ENCODE data around the gene BCKDK. TPM values are rescaled to one million over a fixed set of nuclear protein-coding genes. Genes with fewer than 3 reads are reported as not detected.
A peak's percentile ranks its signal among the peaks of the same experiment; 100 is the strongest.

The BCKDK gene
- polyA plus RNA-seq, 1 donor (not counting 4 experiments of a cell fraction or from before 2014, with no cell fraction given) = 19.9 TPM

- Histone ChIP-seq H3K79me2 (ENCODE audit: control insufficient read depth, insufficient read depth, low read length) (no peaks in the 10 kb centered on the region), H3K4me3 (ENCODE audit: control insufficient read depth in 2 of 3, extremely low read depth in 1 of 3, insufficient read depth in 2 of 3, low read depth in 1 of 3, low read length in 3 of 3) (peak overlapping the region in 2 of 3 experiments; percentile 18 to 41), H3K9ac (ENCODE audit: control insufficient read depth, extremely low read depth, insufficient read depth, low read length) (no peak overlapping the region), H3K4me1 (ENCODE audit: control insufficient read depth, extremely low read depth, insufficient read depth, low read length) (peaks cover 7% of the 10 kb centered on the region), H3K27ac (ENCODE audit: control insufficient read depth, insufficient read depth, low read length) (no peak overlapping the region), H2AFZ (ENCODE audit: control insufficient read depth, low read length) (peak overlapping the region; percentile 20), H3K4me2 (ENCODE audit: control insufficient read depth, extremely low read depth, insufficient read depth, low read depth, low read length) (peak overlapping the region; percentile 61), H3K27me3 (ENCODE audit: control insufficient read depth, extremely low read depth, insufficient read depth, low read length) (no peaks in the 10 kb centered on the region), H3K36me3 (ENCODE audit: control insufficient read depth in 2 of 2, extremely low read depth in 1 of 2, insufficient read depth in 2 of 2, low read length in 2 of 2) (no peaks in the 10 kb centered on the region), H3K9me1 (ENCODE audit: control insufficient read depth, extremely low read depth, insufficient read depth, low read length) (no peaks in the 10 kb centered on the region), H3K9me3 (ENCODE audit: control insufficient read depth, low read depth, low read length) (no peaks in the 10 kb centered on the region), H4K20me1 (ENCODE audit: control insufficient read depth, extremely low read depth, insufficient read depth, low read length) (no peaks in the 10 kb centered on the region)
- DNase-seq (ENCODE audit: low read depth, low spot score) = no peak
- dilution Hi-C loops (cut with MboI; ENCODE audit: extremely low pct_ligation_motif_present, low sequenced_read_pairs) = no loop called here
- FAIRE-seq = no peak
- TF ChIP-seq, protein P1, sequence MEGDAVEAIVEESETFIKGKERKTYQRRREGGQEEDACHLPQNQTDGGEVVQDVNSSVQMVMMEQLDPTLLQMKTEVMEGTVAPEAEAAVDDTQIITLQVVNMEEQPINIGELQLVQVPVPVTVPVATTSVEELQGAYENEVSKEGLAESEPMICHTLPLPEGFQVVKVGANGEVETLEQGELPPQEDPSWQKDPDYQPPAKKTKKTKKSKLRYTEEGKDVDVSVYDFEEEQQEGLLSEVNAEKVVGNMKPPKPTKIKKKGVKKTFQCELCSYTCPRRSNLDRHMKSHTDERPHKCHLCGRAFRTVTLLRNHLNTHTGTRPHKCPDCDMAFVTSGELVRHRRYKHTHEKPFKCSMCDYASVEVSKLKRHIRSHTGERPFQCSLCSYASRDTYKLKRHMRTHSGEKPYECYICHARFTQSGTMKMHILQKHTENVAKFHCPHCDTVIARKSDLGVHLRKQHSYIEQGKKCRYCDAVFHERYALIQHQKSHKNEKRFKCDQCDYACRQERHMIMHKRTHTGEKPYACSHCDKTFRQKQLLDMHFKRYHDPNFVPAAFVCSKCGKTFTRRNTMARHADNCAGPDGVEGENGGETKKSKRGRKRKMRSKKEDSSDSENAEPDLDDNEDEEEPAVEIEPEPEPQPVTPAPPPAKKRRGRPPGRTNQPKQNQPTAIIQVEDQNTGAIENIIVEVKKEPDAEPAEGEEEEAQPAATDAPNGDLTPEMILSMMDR (optimal IDR thresholded peaks at IDR 0.05 in 1 of 3, IDR thresholded peaks at IDR 0.05 in 1 of 3, conservative IDR thresholded peaks at IDR 0.05 in 1 of 3; ENCODE audit: extremely low read depth in 1 of 3, insufficient read depth in 2 of 3, low read length in 3 of 3) = peak in 1 of 3 experiments; percentile 27
- no peak for TF ChIP-seq EZH2 (IDR thresholded peaks at IDR 0.05; ENCODE audit: low read length)
Measured at GRCh38 chr16:31148281-31148728, 40.1 kb downstream of the BCKDK start.

- Histone ChIP-seq H3K79me2 (ENCODE audit: control insufficient read depth, insufficient read depth, low read length) (no peaks in the 10 kb centered on the region), H3K27ac (ENCODE audit: control insufficient read depth, insufficient read depth, low read length) (no peak overlapping the region), H3K9me1 (ENCODE audit: control insufficient read depth, extremely low read depth, insufficient read depth, low read length) (no peaks in the 10 kb centered on the region), H3K9ac (ENCODE audit: control insufficient read depth, extremely low read depth, insufficient read depth, low read length) (no peak overlapping the region), H3K36me3 (ENCODE audit: control insufficient read depth in 2 of 2, extremely low read depth in 1 of 2, insufficient read depth in 2 of 2, low read length in 2 of 2) (no peaks in the 10 kb centered on the region), H3K9me3 (ENCODE audit: control insufficient read depth, low read depth, low read length) (no peaks in the 10 kb centered on the region), H3K4me3 (ENCODE audit: control insufficient read depth in 2 of 3, extremely low read depth in 1 of 3, insufficient read depth in 2 of 3, low read depth in 1 of 3, low read length in 3 of 3) (no peak overlapping the region), H2AFZ (ENCODE audit: control insufficient read depth, low read length) (no peak overlapping the region), H3K27me3 (ENCODE audit: control insufficient read depth, extremely low read depth, insufficient read depth, low read length) (no peaks in the 10 kb centered on the region), H4K20me1 (ENCODE audit: control insufficient read depth, extremely low read depth, insufficient read depth, low read length) (no peaks in the 10 kb centered on the region), H3K4me2 (ENCODE audit: control insufficient read depth, extremely low read depth, insufficient read depth, low read depth, low read length) (no peak overlapping the region), H3K4me1 (ENCODE audit: control insufficient read depth, extremely low read depth, insufficient read depth, low read length) (peaks cover 7% of the 10 kb centered on the region)
- DNase-seq (ENCODE audit: low read depth, low spot score) (no peak), FAIRE-seq (no peak)
- dilution Hi-C loops (cut with MboI; ENCODE audit: extremely low pct_ligation_motif_present, low sequenced_read_pairs) = no loop called here
- TF ChIP-seq, protein P1 (optimal IDR thresholded peaks at IDR 0.05 in 1 of 3, IDR thresholded peaks at IDR 0.05 in 1 of 3, conservative IDR thresholded peaks at IDR 0.05 in 1 of 3; ENCODE audit: extremely low read depth in 1 of 3, insufficient read depth in 2 of 3, low read length in 3 of 3) = no peak
- TF ChIP-seq EZH2 (IDR thresholded peaks at IDR 0.05; ENCODE audit: low read length) = no peak
Measured at GRCh38 chr16:31148896-31149295, 40.7 kb downstream of the BCKDK start.
